ENCODE measurements around the gene CEP112.

Gene CEP112

GRCh38 chr17:66152756-66153155 lies 39.2 kb downstream of the CEP112 start:
- Histone ChIP-seq H3K4me1 (ENCODE audit: control insufficient read depth, insufficient read depth, low read length) (no peaks in the 10 kb centered on the region), H3K9me3 (ENCODE audit: control insufficient read depth, insufficient read depth, low read length) (no peaks in the 10 kb centered on the region), H3K27ac (ENCODE audit: low read length) (no peak overlapping the region), H3K27me3 (ENCODE audit: control insufficient read depth, insufficient read depth, low read length) (no peaks in the 10 kb centered on the region), H3K36me3 (ENCODE audit: control insufficient read depth, insufficient read depth, low read length) (no peaks in the 10 kb centered on the region), H3K4me3 (ENCODE audit: low read length) (no peak overlapping the region)
- no CpG with 5 or more reads among the region's 2 CpGs for WGBS (ENCODE audit: insufficient coverage, insufficient read length)
- DNase-seq (ENCODE audit: low read depth, low spot score) = no peak

GRCh38 chr17:66150708-66151107 lies 41.2 kb downstream of the CEP112 start:
- no peaks in the 10 kb centered on the region for H3K4me1 ChIP-seq (ENCODE audit: control insufficient read depth, insufficient read depth, low read length)
- DNase-seq (ENCODE audit: low read depth, low spot score) = no peak
- no peaks in the 10 kb centered on the region for H3K9me3 ChIP-seq (ENCODE audit: control insufficient read depth, insufficient read depth, low read length)
- no peak overlapping the region for H3K4me3 ChIP-seq (ENCODE audit: low read length)
- H3K36me3 ChIP-seq (ENCODE audit: control insufficient read depth, insufficient read depth, low read length) = no peaks in the 10 kb centered on the region
- H3K27ac ChIP-seq (ENCODE audit: low read length) = no peak overlapping the region
- H3K27me3 ChIP-seq (ENCODE audit: control insufficient read depth, insufficient read depth, low read length) = no peaks in the 10 kb centered on the region

- Histone ChIP-seq H3K27me3 (ENCODE audit: control insufficient read depth, insufficient read depth, low read length) (no peaks in the 10 kb centered on the region), H3K4me1 (ENCODE audit: control insufficient read depth, insufficient read depth, low read length) (no peaks in the 10 kb centered on the region), H3K36me3 (ENCODE audit: control insufficient read depth, insufficient read depth, low read length) (no peaks in the 10 kb centered on the region), H3K9me3 (ENCODE audit: control insufficient read depth, insufficient read depth, low read length) (no peaks in the 10 kb centered on the region), H3K4me3 (ENCODE audit: low read length) (no peak overlapping the region), H3K27ac (ENCODE audit: low read length) (no peak overlapping the region)
- DNase-seq (ENCODE audit: low read depth, low spot score) = no peak
These were observed 42.4 kb downstream of the CEP112 start for GRCh38 chr17:66149562-66149961.

- Histone ChIP-seq H3K4me1 (ENCODE audit: control insufficient read depth, insufficient read depth, low read length) (no peaks in the 10 kb centered on the region), H3K27ac (ENCODE audit: low read length) (no peak overlapping the region), H3K4me3 (ENCODE audit: low read length) (no peak overlapping the region), H3K9me3 (ENCODE audit: control insufficient read depth, insufficient read depth, low read length) (no peaks in the 10 kb centered on the region), H3K27me3 (ENCODE audit: control insufficient read depth, insufficient read depth, low read length) (no peaks in the 10 kb centered on the region), H3K36me3 (ENCODE audit: control insufficient read depth, insufficient read depth, low read length) (no peaks in the 10 kb centered on the region)
- no peak for DNase-seq (ENCODE audit: low read depth, low spot score)
- no CpG with 5 or more reads among the region's 4 CpGs for WGBS (ENCODE audit: insufficient coverage, insufficient read length)
These were observed 45.5 kb downstream of the CEP112 start for GRCh38 chr17:66146394-66146793.

- no peak for DNase-seq (ENCODE audit: low read depth, low spot score)
- no peak overlapping the region for H3K27ac ChIP-seq (ENCODE audit: low read length)
- H3K4me1 ChIP-seq (ENCODE audit: control insufficient read depth, insufficient read depth, low read length) = no peaks in the 10 kb centered on the region
- no CpG with 5 or more reads among the region's 2 CpGs for WGBS (ENCODE audit: insufficient coverage, insufficient read length)
- no peaks in the 10 kb centered on the region for H3K27me3 ChIP-seq (ENCODE audit: control insufficient read depth, insufficient read depth, low read length)
- H3K9me3 ChIP-seq (ENCODE audit: control insufficient read depth, insufficient read depth, low read length) = no peaks in the 10 kb centered on the region
- H3K36me3 ChIP-seq (ENCODE audit: control insufficient read depth, insufficient read depth, low read length) = no peaks in the 10 kb centered on the region
- H3K4me3 ChIP-seq (ENCODE audit: low read length) = no peak overlapping the region
These were observed 48.2 kb downstream of the CEP112 start for GRCh38 chr17:66143657-66144282.

- Histone ChIP-seq H3K36me3 (ENCODE audit: control insufficient read depth, insufficient read depth, low read length) (no peaks in the 10 kb centered on the region), H3K27me3 (ENCODE audit: control insufficient read depth, insufficient read depth, low read length) (no peaks in the 10 kb centered on the region), H3K27ac (ENCODE audit: low read length) (no peak overlapping the region), H3K9me3 (ENCODE audit: control insufficient read depth, insufficient read depth, low read length) (no peaks in the 10 kb centered on the region), H3K4me1 (ENCODE audit: control insufficient read depth, insufficient read depth, low read length) (no peaks in the 10 kb centered on the region), H3K4me3 (ENCODE audit: low read length) (no peak overlapping the region)
- no CpG with 5 or more reads among the region's 7 CpGs for WGBS (ENCODE audit: insufficient coverage, insufficient read length)
- no peak for DNase-seq (ENCODE audit: low read depth, low spot score)
These were observed 49.5 kb downstream of the CEP112 start for GRCh38 chr17:66142428-66142827.

GRCh38 chr17:66138120-66138519 lies 53.8 kb downstream of the CEP112 start:
- H3K36me3 ChIP-seq (ENCODE audit: control insufficient read depth, insufficient read depth, low read length) = no peaks in the 10 kb centered on the region
- no peak overlapping the region for H3K27ac ChIP-seq (ENCODE audit: low read length)
- DNase-seq (ENCODE audit: low read depth, low spot score) = no peak
- H3K9me3 ChIP-seq (ENCODE audit: control insufficient read depth, insufficient read depth, low read length) = no peaks in the 10 kb centered on the region
- H3K4me3 ChIP-seq (ENCODE audit: low read length) = no peak overlapping the region
- H3K27me3 ChIP-seq (ENCODE audit: control insufficient read depth, insufficient read depth, low read length) = no peaks in the 10 kb centered on the region
- WGBS (ENCODE audit: insufficient coverage, insufficient read length) = no CpG with 5 or more reads among the region's 3 CpGs
- no peaks in the 10 kb centered on the region for H3K4me1 ChIP-seq (ENCODE audit: control insufficient read depth, insufficient read depth, low read length)

- no peaks in the 10 kb centered on the region for H3K4me1 ChIP-seq (ENCODE audit: control insufficient read depth, insufficient read depth, low read length)
- no peaks in the 10 kb centered on the region for H3K9me3 ChIP-seq (ENCODE audit: control insufficient read depth, insufficient read depth, low read length)
- H3K36me3 ChIP-seq (ENCODE audit: control insufficient read depth, insufficient read depth, low read length) = no peaks in the 10 kb centered on the region
- DNase-seq (ENCODE audit: low read depth, low spot score) = no peak
- H3K4me3 ChIP-seq (ENCODE audit: low read length) = no peak overlapping the region
- H3K27ac ChIP-seq (ENCODE audit: low read length) = no peak overlapping the region
- no peaks in the 10 kb centered on the region for H3K27me3 ChIP-seq (ENCODE audit: control insufficient read depth, insufficient read depth, low read length)
- WGBS (ENCODE audit: insufficient coverage, insufficient read length) = no CpG with 5 or more reads among the region's 3 CpGs
These were observed 56.0 kb downstream of the CEP112 start for GRCh38 chr17:66135896-66136295.

GRCh38 chr17:66135219-66135618 lies 56.7 kb downstream of the CEP112 start:
- H3K27me3 ChIP-seq (ENCODE audit: control insufficient read depth, insufficient read depth, low read length) = no peaks in the 10 kb centered on the region
- H3K27ac ChIP-seq (ENCODE audit: low read length) = no peak overlapping the region
- no peaks in the 10 kb centered on the region for H3K4me1 ChIP-seq (ENCODE audit: control insufficient read depth, insufficient read depth, low read length)
- no CpG with 5 or more reads among the region's 2 CpGs for WGBS (ENCODE audit: insufficient coverage, insufficient read length)
- no peaks in the 10 kb centered on the region for H3K36me3 ChIP-seq (ENCODE audit: control insufficient read depth, insufficient read depth, low read length)
- no peak for DNase-seq (ENCODE audit: low read depth, low spot score)
- no peak overlapping the region for H3K4me3 ChIP-seq (ENCODE audit: low read length)
- H3K9me3 ChIP-seq (ENCODE audit: control insufficient read depth, insufficient read depth, low read length) = no peaks in the 10 kb centered on the region

- H3K27me3 ChIP-seq (ENCODE audit: control insufficient read depth, insufficient read depth, low read length) = no peaks in the 10 kb centered on the region
- H3K9me3 ChIP-seq (ENCODE audit: control insufficient read depth, insufficient read depth, low read length) = no peaks in the 10 kb centered on the region
- no peaks in the 10 kb centered on the region for H3K36me3 ChIP-seq (ENCODE audit: control insufficient read depth, insufficient read depth, low read length)
- no peak for DNase-seq (ENCODE audit: low read depth, low spot score)
- H3K4me3 ChIP-seq (ENCODE audit: low read length) = no peak overlapping the region
- no peak overlapping the region for H3K27ac ChIP-seq (ENCODE audit: low read length)
- H3K4me1 ChIP-seq (ENCODE audit: control insufficient read depth, insufficient read depth, low read length) = no peaks in the 10 kb centered on the region
- WGBS (ENCODE audit: insufficient coverage, insufficient read length) = 100% methylated on average over 2 of the region's 4 CpGs
These were observed 62.2 kb downstream of the CEP112 start for GRCh38 chr17:66129759-66130158.

GRCh38 chr17:66126231-66126630 lies 65.7 kb downstream of the CEP112 start:
- no peak for DNase-seq (ENCODE audit: low read depth, low spot score)
- Histone ChIP-seq H3K9me3 (ENCODE audit: control insufficient read depth, insufficient read depth, low read length) (no peaks in the 10 kb centered on the region), H3K27ac (ENCODE audit: low read length) (no peak overlapping the region), H3K36me3 (ENCODE audit: control insufficient read depth, insufficient read depth, low read length) (no peaks in the 10 kb centered on the region), H3K27me3 (ENCODE audit: control insufficient read depth, insufficient read depth, low read length) (no peaks in the 10 kb centered on the region), H3K4me3 (ENCODE audit: low read length) (no peak overlapping the region), H3K4me1 (ENCODE audit: control insufficient read depth, insufficient read depth, low read length) (0 out of 2 replicates have a peak, but pooled peaks cover 1% of the 10 kb centered on the region)
- 100% methylated on average over 1 of the region's 5 CpGs for WGBS (ENCODE audit: insufficient coverage, insufficient read length)
